Stimulated activated CD8-positive, alpha-beta memory T cell treated with anti-CD3 and anti-CD28 coated beads, Interleukin-15, amount 100 ng/mL, for 1 hour (primary cell): Measurements from ENCODE around the gene ELF5.

Source experiments
- DNase-seq: peaks from one replicate; pipeline ENCODE4 v3.0.0-alpha.2; 2020; ENCODE audit warnings: low read depth

Gene ELF5

DNA sequence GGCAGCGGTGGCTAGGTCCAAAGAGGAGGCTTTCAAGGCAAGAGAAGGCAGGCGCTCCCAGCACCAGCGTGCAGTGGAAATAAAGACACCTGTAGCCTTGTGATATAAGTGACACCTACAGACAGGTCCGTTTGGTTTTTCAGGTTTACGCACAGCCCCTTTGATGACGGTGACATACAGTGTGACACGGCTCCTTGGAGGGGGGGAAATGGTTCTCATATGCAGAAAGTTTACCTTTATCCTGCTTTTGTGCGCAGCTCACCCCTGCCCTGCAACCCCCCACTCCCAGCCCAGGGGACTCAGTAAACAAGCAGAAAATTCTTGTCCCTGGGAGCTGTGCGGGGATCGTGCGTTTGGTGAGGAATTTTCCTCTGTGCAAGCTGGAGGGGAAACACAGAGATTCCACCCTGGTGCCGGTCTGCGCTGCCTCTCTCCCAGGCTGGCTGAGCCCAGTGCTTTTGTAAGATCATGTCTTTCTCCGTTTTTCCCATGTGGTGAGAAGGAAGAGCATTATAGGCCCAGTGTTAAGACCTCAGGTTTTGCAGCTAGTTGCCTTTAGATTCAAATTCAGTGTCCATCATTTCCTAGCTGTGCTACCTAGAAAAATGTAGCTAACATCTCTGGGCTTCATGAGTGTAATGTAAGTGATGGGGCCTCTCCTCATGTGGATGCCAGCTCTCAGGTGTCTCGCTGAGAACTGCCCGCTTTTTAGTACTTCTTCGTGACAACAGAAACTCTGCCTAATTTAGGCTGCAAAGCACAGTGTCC is at the start of gene ELF5:
TSS of gene ELF5 (minus strand) at position 113 of the 768 bp plus-strand sequence. CDS start 8,045 bp downstream, outside the sequence.
- DNase-seq, result no peak

DNA sequence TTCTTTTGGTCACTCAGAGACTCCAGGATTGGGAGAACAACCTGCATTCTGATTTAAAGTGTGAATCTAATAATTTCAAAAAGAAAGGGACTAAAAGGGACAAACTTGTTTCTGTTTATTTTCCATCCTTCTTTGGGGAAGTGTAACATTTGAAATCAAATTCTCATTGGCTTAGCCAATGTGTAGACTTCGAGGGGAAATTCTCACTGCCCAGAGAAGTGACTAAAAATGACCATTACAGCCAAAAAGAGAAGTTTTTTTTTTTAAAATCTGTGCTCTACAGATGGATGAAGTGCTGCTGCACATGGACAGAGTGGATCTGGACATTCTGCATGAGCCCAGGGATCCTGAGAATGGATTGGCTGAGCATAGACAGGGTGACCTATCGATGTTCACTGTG is 49.4 kb upstream of the ELF5 start:
- DNase-seq, result no peak

DNA sequence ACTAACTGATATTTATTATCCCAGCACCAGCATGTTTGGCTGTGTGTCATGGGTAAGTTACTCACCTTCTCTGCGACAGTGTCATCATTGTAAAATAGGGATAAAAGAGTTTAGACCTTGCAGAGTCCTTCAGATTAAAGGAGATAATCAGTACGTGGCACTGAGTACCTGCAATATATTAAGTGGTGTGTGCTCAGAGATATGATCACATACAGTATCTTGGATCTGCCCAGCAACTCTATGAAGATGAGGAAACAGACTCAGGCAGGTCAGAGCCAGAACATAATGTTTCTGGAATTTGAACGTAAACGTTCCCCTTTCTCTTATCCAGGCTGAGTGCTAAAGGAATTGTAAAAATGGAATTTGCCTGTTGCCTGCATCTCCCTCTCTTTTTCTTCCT is 46.9 kb upstream of the ELF5 start:
- no peak for DNase-seq

DNA sequence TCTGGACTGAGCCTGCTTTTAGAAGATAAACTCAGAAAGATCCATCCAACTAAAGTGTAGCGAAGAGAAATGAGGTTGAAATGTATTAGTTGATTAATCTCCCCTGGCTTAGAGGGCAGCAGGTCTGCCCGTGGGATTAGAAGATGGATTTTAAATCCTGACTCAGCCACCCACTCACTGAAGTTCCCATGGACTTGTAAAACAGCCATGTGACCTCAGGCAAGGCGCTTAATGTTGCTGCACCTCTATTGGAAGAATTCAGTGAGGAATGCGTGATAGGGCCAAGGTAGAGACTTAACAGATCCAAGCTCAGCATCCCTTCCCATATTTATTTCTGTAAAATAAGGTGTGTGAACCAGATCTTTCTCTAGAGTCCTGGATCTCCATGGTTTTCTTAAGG is 45.1 kb upstream of the ELF5 start:
- no peak for DNase-seq

DNA sequence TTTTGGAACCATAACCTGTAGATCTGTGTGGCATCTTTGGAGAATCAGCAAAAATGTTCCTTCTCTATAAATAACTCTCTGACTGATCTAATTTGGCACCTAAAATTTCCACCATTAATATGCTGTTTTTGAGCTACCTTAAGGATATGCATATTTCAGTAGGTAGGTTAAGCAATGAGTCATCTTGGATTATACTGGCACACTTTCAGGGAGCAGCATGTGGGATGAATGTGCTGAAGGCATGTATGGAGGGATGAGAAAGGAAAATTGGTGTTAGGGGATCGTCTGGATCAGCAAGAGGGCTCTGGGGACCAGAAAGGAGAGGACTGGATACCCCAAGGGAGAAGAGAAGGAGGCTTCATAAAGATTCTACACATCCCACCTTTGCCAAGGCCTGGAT is 44.6 kb upstream of the ELF5 start:
- DNase-seq, result no peak

DNA sequence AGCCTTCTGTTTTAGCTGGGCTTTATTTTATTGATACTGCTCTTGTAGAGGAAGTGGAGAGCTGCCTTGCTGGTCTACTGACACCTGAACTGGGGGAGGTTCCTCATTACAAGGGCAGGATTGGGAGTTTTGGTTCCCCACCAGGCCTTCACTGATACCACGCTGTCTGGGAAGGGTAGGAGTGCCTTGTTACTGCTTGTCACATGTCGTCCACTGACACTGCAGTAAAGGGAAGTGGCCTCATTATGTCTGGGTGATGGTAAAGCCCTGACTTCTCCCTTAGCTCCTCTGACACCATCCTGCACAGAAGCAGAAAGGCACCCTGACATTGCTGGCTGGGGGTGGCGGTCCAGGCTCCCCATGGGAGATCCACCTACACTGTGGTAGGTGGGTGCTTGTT is 38.7 kb upstream of the ELF5 start:
- no peak for DNase-seq

DNA sequence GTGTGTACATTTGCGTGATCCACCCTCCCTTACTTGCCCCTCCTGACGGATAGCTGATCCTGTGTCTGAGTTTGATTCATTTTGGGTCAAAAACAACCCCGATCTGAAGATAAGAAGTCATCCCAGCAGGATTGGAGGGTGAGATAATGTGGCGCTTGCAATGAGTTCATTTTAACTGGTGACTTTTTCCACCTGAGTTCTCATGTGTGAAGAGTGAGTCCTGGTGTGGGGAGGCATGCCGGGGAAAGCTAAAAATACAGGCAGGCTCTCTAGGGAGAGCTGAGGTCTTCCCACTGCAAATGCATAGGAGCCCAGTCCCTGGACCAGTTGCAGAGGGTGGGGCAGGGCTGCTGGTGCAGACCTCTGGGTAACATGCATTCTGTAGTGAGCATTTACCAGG is 35.7 kb upstream of the ELF5 start:
- DNase-seq, result no peak

DNA sequence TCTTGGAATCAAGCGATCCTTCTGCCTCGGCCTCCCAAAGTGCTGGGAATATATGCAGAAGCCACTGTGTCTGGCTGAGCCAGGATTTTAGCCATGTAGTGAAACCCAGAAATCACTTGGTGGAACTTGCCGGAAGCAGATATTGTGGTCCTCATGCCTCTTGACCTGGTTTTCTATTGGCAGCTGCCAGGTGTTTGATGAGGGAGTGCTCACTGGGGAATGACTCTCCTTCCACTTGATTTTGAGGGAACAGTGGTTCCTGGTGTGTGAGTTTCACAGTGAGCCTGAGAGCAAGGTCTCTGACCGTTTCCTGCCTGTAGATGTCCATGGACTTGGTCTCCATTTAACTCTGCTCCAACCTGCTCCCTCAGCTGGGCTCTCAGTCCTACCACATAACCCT is 34.7 kb upstream of the ELF5 start:
- no peak for DNase-seq

DNA sequence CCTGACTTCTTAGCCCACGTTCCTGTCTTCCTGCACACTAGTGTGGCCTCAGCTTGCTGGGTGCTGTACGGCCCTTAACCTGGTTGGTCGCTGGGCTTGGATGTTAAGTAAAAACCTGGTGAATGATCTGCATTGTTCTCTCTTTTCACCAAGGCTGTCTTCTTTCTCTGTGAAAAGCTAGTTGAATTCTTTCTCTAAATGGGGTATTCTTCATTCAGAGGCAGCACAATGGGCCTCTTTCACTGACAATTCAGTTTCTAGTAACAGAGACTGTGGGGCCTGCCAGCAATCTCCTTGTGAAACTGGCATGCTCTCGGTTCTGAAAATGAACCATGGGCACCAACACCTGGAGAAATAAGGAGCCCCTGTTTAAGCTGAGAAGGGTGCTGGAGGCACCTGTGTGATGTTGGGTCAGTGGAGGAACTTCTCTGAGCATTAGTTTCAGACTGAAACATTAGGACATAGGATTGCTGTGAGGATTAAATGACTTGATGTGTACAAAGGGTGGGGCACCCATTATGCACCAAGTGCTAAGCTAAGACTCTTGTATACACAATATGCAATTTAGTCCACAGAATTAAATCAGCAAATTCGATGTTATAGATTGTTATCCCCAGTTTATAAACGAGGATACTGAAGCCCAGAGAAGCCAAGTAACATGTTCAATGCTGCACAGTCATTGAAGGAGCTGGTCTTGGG is 33.1 kb upstream of the ELF5 start:
- no peak for DNase-seq

DNA sequence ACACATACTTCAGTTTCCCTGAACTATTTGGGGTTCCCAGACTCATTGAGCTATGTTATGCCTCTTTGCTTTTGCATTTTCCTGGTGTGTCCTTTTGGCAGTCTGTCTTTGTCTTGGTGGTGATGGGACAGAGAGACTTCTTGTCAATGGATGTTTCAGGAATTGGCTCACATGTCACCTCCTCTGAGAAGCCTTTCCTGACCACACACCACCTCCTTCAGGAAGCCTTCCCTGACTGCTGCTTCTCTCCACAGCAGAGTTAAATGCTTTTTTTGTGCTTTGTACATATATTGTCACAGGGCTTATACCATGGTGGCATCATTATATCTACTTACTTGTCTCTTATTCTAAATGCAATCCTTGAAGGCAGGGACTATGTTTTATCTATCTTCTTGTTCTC is 28.5 kb upstream of the ELF5 start:
- DNase-seq, result no peak

DNA sequence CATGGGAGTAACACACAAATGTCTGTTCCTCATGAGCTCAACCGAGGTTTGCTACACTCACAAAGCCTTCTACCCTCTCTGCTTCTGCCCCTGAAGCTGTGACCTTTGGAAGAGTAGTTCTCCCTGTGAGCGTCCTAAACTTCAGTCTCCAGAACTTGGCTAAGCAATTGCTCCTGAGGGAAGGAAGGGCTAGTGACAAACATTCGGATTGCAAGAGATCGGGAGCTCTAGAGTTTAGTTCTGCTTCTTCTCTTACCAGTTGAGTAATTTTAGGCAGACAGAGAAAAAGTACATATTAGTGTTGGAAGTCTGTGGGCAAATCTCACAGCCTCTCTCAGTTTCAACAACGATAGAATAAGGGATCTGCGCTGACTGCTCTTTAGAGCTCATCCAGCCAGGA is 27.3 kb upstream of the ELF5 start:
- DNase-seq, result no peak

DNA sequence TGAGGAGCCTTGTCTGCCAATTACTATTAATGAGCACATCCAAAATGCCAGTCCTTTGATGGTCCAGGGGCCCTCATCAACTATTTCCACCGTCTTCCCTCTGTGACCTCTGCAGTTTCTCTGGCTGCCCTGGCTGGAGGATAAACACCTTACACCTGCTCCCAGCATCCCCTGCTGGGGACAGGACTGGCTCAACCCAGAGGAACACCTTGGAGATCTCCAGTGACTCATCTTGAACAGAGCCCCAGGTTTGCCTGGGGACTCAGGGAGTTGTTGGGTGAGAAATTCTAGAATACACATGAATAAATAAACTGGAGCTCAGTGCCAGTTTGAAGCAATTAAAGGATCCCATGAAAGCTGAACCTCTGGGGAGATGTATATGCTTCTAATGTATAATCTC is 24.0 kb upstream of the ELF5 start:
- no peak for DNase-seq

DNA sequence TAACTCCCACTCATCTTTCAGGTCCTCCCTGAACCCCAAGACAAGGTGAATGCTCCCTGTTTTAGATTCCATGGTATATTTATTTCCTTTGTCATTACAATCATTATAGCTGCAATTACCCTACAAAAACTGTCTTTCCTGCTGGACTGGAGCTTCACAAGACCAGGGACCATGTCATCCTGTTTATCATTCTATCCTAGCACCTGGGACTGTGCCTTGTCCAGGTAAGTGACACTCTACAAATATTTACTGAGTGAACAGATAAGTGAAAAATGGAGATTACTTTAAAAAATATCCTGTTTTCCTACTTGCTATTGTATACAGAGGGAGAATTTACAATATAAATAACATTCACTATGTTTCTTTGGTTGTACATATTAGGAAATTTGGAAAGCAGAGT is 22.5 kb upstream of the ELF5 start:
- no peak for DNase-seq

DNA sequence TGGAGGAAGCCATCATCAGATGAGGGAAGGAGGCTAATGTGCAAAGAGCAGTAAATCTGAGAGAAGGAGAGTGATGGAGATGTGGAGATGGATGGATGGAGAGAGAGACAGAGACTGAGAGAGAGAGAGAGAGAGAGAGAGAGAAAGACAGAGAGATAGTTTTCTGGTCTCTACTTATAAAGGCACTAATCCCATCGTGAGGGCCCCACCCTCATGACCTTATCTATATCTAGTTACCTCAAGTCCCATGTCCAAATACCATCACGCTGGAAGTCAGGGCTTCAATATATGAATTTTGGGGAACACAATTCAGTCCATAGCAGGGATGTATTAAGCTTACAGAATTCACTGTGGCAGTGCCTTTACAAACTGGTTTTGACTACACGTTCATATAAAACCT is 21.2 kb upstream of the ELF5 start:
- DNase-seq, result no peak

DNA sequence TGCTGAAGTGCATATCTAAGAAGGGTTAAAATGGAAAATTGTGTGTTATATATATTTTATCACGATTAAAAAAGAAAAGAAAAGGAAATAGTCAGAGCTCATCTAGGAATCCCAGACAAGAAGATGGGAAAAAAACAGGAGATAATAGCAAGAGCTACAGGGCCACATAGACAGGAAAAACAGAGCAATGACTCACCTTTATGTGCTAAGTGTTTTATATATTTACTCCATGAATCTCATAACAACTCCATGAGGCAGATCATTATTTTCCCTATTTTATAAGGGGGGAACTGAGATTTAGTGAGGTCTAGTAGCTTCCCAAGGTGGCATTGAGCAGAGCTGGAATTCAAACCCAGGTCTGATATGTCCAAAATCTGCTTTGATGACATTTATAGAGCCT is 18.1 kb upstream of the ELF5 start:
- DNase-seq, result no peak

DNA sequence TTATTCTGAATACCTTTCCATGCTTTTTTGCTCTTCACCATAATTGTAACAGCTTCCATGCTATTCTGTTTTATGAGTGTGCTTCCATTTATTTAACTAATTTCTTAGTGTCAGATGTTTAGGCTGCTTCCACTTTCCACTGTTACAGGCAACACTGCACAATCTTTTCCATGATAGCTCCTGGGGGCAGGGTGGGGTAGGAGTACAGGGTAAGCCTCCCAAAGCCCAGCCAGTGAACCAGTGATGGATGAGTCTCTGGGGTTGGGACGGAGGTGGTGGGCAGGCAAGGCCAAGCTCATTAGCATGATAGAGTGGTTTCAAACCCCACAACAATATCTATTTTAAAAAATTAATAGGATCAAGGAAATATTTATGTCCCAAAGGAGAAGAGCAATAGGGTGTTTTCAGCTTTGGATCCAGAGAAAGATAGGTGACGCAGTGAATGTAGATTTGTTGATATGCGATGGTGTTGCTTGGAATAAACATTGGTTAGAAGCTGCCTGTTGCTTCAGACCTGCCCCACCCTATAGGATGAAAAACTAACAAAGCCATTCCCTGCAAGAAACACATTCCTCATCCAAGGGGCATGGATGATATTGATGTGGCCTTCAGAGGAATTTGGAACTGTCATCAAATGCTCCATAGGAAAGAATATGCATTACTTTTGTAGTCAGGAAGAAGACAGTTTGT is 17.1 kb upstream of the ELF5 start:
- DNase-seq, result no peak

DNA sequence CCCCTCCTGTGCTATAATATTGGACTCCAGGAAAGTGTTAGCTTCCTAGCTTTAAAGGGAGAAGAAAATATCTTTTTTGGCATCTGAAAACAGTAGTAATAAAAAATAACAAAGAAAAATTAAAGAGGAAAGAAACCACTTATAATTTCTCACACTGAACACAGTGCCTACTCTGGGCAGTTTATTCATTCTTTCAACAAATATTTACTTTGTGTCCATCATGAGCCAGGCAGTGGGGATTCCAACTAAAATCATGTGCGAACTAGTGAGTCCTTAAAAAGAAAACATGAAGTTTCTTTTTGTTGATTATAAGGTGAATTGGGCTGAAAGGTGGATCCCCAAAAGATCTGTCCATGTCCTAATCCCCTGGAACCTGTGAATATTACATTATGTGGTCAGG is 16.0 kb upstream of the ELF5 start:
- DNase-seq, result no peak

DNA sequence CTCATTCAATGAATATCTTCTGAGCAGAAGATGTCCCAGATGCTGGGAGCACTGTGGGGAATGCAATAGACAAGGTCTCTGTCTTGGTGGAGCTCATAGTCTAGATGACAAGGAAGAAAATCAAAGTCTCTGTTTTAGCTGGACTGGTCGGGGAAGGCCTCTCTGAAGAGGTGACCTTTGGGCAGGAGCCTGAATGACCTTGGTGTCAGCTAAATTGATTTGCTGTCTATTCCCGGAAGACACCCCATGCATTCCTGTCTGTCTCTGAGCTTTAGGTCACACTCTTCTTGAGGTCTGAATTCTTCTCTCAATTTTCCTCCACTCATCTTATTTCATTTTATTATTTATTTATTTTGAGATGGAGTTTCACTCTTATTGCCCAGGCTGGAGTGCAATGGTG is 14.5 kb upstream of the ELF5 start:
- no peak for DNase-seq

DNA sequence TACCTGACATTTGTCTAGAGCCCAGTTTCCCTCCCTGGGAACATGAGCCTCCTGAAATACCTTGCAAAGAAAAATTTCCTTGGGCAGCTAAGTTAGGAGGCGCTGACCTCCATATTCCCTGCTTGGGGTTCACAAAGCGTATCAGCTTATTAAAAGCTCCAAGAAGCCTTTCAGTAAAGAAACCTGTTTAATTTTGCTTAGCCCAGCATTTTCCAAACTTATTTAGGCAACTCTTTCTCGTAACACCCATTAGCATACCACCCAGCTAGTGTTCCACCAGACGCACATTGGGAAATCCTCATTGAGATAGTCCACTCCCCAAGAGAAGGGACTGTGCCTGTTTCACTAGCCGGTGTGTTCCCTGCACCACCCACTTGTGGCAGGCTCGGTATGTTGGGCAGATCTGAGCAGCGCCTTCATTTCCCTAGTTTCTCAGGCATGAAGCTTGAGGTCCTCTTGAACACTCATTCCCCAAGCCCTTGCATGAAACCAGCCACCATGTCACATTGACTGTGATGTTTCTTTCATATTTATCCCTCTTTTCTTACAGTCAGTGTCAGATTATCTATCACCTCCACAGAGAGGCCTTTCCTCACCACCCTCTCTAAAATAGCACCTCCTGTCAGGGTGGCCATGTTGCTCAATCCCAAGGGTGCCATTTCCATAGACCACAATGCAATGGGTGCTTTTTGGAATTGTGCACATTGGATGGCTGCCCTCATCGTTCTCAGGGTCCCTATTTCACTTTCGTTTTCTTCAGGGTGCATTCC is 12.5 kb upstream of the ELF5 start:
- no peak for DNase-seq

DNA sequence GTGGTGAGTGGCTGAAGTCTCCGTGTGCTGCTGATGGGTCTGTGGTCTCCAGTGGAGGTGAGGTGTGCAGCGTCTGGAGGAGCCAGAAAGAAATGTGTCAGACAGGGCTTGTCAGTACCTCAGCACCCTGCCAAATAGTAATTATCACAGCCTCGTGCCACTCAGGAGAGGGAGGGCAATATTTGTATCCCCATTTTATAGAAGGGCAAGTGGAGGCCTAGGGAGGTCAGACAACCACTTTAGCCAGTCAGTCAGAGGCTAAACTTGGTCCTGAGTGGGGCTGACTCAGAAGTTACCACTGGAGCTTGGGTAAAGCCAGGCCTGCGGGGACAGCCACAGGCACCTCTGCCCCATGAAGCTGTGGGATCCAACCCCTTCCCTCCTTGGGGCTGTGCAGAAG is 11.5 kb upstream of the ELF5 start:
- DNase-seq, result no peak

DNA sequence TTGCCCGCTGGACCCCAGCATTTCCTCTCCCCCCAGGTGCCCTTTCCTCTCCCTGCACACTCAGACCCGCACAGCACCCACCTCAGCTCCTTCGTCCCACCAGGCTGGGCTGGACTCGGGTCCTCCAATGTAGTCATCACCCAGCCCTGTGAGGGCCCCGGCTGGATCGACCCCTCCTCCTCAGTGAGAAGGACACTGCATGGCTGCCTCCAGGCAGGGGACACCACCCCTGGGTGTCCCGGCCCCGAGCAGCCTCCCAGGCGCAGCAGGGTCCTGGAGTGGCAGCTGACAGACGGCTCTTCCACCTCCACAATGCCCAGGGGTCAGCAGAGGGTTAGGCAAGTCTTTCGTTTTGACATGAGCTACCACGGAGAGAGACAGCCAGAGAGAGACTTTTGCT is 11.1 kb upstream of the ELF5 start:
- DNase-seq, result no peak

DNA sequence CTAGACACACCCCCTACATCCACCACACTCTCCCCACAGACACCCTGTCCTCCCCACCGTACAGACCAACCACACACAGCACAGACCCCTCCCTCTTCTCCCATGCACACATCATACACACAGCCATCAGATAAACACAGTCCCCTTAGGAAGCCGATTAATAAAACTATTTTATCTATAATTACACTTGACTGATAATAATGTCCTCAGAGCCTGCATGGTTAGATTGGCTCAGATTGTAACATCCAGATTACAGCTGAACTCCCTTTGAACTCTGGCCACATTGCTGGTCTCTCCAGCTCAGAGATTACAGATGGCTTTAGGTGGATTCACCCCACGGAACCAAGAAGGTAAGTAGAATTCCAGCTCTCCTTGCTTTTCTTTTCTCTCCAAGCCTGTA is 9.5 kb upstream of the ELF5 start:
- DNase-seq, result no peak

DNA sequence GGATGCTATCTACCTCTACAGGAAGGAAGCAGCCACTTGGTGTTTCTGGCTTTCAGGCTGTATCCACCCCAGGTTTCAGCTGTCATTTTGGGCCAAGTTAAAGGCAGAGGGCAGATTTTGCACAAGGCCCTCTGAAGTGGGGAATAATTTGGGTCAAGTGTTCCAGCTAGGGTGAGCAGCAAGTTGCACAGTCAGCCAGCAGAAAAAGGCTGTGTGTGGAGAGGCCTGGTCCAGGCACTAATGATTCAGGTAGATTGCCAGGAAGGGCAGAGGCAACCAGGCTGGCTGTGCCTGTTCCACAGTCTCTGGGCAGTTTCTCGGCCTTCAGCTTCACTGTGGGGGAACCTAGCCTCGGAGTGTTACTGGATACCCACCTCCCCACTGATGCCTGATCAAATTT is 8.6 kb upstream of the ELF5 start:
- no peak for DNase-seq
